Upper lobe of left lung (tissue), 4 donors: ENCODE data around the gene EYA3.

Experiments used
- EP300 ChIP-seq, 4 donors: sonication (generic); formaldehyde crosslinking; IDR thresholded peaks; one replicate each; pipeline ENCODE4 v1.5.1; 2017; ENCODE audit warnings: antibody characterized with exemption in 4 of 4, control low read depth in 2 of 4
- POLR2AphosphoS5 ChIP-seq, 2 donors: sonication (generic); formaldehyde crosslinking; IDR thresholded peaks; one replicate each; pipeline ENCODE4 v1.5.1; 2017; ENCODE audit warnings: antibody characterized with exemption in 2 of 2
- TF ChIP-seq, protein P1 (sequence below), 6 experiments: fragments of 450-650 bp in 4 of 6; fragments of 200-600 bp in 2 of 6; sonication (generic) in 2 of 6; IDR thresholded peaks; one replicate each; pipeline ENCODE4 v1.5.1; 2016 to 2019; ENCODE audit warnings: antibody characterized with exemption in 6 of 6

DNA sequence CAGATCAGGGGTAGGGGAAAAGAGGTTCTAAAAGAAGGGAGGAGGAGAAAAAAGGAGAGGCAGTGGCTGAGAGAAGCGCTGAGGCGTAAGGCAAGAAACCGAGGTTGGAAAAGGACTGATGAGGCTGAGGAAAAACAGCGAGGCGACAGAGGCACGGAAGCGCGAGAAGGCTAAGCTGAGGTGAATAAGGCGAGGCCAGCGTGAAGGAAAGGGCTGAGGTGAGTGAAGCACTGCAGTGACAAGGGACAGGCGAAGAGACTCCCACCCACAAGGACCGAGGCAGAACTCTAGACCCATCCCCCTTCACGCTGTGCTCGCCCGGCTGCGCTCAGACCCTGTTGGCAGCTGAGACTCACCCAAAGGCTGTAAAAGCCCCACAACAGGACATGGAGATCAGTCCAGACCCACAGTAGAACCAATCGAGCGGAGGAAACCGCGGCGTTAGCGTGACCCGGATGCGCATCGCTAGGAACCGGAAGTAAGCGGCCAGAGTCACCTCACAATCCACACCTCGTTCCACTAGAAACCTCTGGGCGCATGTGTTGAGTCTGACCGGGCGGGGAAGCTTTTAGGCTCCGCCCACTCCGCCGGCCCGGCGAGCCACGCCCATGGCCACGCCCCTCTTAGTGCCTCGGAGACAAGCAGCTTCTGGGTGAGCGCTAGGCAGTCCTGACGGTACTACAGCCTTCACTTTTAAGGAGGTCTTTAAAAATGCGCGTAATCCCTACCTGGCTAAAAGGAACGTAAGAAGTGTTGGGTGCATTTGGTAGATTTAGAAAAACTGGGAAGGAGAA is at the start of gene EYA3:
- TF ChIP-seq, protein P1, sequence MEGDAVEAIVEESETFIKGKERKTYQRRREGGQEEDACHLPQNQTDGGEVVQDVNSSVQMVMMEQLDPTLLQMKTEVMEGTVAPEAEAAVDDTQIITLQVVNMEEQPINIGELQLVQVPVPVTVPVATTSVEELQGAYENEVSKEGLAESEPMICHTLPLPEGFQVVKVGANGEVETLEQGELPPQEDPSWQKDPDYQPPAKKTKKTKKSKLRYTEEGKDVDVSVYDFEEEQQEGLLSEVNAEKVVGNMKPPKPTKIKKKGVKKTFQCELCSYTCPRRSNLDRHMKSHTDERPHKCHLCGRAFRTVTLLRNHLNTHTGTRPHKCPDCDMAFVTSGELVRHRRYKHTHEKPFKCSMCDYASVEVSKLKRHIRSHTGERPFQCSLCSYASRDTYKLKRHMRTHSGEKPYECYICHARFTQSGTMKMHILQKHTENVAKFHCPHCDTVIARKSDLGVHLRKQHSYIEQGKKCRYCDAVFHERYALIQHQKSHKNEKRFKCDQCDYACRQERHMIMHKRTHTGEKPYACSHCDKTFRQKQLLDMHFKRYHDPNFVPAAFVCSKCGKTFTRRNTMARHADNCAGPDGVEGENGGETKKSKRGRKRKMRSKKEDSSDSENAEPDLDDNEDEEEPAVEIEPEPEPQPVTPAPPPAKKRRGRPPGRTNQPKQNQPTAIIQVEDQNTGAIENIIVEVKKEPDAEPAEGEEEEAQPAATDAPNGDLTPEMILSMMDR (IDR thresholded peaks at IDR 0.05) = no peak
- TF ChIP-seq POLR2AphosphoS5 (IDR thresholded peaks at IDR 0.05) (peak; percentile 81 to 83), EP300 (IDR thresholded peaks at IDR 0.05) (no peak)
